GM21367 (cell line): Measurements from ENCODE around the gene HRH1.
"Not testable (repeated sequence)": the region's sequence is repeated elsewhere in the genome, so short reads cannot be mapped to it uniquely, and the experiment has no call there.

ENCODE experiments used
- ATAC-seq: cut with Tn5 transposase; IDR thresholded peaks from one replicate; pipeline ENCODE4 v1.9.1; 2021; ENCODE audit not compliant: unreplicated experiment

Gene HRH1

DNA sequence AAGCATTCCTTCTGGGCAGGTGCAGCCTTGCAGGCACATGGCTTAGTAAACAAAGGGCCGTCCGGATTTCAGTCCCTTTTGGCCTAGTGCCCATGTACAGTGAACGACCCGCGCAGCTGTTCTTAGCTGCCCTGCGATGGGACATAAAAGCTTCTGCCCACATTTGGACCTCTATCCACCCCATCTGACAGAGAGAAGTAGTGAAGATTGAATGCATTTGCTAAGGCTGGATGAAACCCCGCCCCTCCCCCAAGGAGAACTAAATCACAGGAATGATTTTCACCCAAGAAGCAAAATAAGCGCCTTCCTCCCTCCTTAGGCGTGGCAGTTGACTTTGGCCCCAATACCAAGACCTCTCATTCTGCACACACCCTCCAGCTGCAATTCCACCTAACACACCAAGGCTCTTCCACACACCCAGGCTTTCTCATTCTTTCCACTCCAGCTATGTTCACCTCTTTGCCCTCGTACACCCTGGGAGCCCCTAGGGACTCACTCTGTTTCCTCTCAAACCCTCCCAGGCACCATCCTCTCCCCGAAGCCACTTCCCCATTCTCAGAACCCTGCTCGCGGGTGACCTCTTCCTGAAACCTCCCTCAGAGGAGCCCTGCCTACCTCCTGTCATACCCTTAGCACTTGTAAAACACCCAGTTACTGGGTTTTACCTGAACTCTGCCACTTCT lies 14.1 kb upstream of the HRH1 start:
- ATAC-seq, result peak; percentile 97

DNA sequence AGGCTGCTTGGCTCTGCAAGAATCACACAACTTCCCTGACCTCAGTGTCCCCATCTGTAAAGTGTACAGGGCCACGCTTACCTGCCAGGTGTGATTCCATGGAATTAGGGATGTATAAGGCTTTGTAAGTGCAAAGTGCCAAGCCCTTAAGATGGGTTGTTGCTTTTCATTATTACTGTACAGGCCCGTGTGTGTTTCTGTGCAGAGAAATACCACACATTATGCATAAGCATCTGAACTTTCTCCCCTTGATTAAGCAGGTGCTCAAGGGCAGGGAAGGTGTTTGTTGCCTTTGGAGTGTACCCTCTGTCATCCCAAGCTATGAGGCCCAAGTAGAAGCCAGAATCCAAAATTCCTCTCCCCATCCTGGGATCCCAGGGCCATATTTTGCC lies 13.6 kb upstream of the HRH1 start:
- ATAC-seq, result peak; percentile 8

DNA sequence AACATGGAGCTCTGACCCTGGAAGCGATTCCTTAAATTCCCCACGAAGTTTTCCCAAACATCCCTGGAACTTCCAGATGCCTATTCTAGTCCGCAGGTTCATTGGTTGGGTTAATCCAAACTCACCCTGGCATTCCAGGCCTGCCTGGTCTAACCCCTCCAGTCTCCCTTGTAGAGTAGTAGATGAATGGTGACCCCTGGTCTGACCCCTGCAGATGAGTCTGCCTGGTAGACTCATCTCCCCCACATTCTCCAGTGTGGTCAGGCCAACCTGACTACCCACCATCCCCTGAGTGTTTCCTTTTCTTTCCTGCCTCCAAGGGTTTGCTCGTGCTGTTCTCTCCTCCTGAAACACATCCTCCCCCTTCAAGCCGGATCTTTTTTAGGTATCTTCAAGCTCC lies 10.8 kb upstream of the HRH1 start:
- ATAC-seq, result no peak

DNA sequence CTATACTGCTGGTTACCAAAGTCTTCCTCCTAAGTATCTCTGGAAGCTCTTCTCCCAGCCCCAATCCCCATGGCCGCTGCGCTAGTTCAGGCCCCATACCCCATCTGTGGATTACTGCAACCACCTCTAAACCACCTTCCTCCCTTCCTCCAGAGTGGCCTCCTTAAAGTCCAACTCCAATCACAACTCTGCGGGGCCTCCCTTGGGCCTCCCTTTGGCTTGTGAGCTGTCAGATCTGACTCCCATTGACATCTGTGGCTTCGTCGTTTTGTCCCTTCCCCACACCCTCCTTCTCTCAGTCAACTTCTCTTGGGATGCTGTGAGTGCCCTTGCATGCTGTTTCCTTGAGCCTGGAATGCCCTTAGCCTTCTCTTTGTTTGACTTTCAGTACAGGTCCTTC lies 9.3 kb upstream of the HRH1 start:
- ATAC-seq, result no peak

DNA sequence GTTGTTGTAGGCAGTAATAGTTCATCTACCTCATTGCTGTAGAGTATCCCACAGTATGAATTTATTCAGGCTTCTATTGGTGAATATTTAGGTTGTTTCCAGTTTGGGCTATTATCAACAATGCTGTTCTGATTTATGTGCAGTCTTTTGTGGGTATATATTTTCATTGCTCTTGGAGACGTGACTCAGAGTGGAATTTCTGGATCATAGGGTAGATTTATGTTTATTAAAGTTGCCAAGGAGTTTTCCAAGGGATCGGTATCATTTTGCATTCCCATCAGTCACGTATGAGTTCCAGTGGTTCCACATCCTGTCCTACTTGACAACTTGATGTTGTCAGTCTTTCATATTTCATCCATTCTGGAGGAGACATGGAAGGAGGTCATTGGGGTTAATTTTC lies 8.4 kb upstream of the HRH1 start:
- ATAC-seq, result no peak

DNA sequence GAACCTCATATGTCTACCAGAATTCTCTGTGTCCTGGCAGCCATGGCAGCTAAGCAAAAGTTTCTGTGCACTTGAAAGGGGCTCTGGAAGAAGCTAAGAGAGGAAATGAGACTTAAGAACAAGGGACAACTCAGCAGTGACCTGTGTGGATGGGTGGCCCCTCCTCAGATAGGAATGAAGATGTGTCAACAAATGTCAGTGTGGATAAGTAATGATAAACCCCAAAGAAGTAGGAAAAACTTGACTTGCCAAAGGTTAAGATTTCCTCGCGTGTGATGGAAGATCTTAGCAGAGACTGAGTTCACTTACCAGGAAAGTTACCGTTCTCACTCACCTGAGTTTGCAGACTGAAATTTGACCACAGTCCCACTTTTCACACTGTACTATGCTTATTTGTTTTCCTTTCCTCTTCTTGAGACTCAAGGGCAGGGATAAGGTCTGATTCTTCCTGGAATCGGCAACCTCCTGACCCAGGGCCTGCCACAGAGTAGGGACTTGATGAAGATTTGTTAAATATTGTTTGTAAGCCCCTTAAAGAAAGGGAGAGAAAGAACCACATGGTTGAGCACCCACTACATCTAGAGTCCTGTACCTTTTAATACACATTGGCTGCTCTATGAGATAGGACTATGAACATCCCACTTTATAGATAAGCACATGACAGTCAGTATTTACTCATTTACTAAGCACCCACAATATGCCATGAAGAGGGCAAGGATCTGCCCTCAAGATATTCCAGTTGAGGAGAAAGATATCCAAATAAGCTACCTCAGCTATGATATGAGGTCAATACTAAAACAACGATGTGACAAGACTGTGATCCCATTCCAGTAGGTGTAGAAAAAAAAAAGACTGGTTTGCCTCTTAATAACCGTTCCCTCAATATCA lies 7.3 kb upstream of the HRH1 start:
- no peak for ATAC-seq

DNA sequence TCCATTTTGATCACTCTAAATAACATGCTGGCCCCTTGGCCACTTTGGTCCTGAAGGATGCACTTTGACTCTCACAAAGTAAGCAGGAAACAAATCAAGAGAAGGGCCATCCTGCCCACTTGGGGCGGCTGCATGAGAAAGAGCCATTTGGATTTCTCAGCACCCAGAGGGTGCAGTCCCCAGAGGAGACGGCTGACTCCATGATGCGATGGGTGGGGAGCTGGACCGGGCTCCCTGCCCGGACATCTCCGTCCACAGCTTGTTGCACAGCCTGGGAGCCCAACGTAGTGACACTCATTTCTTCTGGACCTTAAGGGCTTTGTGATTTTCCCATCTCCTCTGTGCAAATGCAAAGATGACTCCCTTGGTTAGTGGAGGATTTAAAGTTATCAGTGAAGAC lies 4.0 kb upstream of the HRH1 start:
- no peak for ATAC-seq

DNA sequence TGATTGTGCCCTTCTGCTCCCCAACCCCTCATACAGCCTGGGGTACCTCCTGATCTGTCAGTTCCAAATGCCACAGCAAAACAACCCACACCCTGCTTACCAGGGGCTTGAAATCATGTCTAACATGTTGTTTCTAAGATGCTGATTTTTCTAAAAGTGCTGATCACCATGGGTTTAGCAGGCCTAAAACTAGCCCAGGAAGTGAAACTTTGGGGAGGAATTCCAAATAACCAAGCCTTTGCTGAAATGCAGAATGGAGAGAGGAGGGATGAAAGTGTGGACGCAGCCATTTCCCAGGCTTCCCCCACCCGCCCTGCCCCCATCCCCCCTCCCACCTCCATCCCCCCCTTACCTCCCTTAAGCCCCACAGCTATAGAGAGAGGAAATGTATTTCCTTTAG lies 2.0 kb upstream of the HRH1 start:
- no peak for ATAC-seq

DNA sequence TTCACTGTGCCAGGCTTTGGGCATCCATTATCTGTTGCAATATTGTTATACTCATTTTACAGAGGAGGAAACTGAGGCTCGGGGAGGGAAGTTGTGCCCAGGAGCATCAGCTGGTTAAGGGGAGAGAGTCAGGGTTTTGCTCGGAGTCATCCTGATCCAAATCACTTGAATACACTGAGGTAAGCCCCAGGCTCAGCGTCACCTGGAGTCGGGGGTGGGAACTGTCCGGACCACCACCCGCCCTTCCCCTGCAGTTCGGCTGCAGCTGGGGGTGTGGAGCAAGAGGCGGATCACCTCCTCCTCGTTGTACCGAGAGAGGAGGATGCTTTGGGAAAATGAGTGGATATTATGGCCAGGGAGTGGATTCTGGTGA lies 646 bp downstream of the HRH1 start:
- ATAC-seq, result no peak

DNA sequence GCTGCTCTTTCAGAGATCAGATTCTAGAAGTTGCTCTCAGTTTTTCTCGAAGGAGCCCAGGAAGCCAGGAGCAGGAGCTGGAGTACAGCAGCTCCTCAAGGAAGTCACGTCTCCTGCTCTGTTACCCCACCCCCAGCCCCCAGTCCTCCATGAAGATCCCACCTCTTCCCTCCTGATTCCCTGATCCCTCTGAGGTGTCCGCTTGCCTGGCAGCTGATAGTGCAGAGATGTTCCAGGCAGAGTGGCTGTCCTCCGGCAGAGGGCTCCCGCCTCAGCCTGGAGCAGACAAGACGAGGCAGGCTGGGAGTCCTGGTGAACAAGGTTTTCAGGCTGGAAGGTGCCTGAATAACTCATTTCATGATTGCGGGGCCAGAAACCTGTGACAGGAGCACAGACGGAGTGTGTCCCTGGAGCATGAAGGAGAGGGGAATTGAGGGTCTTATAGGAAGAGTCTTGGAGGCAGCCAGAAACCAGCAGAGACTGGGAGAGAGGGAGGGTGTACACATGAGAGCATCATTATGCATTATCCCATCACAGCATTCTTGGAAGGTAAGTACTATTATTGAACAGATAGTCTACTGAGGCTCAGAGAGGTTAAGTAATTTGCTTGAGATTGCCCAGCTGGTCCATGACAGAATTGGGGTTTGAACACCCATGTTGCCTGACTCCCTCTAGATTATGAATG lies 1.2 kb downstream of the HRH1 start:
- no peak for ATAC-seq

DNA sequence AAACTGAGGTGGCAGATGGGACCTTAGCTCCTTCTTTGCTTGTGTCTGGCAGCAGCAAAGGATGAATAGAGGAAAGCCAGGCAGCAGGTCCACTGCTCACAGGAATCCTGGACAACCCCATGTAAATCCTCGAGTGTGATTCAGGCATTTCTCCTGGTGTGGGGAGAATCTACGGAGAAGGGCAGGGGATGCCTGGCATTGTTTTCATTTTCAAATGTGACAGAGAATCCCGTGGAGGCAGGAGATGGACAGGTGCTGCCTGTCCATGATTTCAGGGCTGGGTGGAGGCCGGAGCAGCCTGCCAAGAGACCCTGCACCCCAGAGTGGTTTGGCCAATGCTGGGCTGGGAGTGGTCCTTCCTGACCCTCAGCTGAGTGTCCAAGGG lies 1.7 kb downstream of the HRH1 start:
- no peak for ATAC-seq

DNA sequence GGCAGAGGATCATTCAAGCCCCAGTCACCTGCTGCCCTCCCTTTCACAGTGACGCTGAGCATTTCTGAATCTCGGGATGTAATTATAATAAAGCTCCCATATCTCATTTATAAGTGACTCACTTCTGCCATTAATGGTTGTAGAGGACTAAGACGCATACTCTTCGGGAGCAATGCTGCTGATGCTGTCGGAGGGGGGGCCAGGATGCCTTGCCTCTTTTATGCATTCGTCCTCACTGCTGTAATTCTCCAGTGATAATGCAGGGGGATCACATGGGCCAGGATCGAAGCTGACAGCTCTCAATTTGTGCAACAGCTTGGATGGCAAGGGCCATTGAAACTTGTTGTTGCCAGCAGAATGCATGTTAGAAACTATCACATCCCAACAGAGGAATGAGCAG lies 3.1 kb downstream of the HRH1 start:
- no peak for ATAC-seq

DNA sequence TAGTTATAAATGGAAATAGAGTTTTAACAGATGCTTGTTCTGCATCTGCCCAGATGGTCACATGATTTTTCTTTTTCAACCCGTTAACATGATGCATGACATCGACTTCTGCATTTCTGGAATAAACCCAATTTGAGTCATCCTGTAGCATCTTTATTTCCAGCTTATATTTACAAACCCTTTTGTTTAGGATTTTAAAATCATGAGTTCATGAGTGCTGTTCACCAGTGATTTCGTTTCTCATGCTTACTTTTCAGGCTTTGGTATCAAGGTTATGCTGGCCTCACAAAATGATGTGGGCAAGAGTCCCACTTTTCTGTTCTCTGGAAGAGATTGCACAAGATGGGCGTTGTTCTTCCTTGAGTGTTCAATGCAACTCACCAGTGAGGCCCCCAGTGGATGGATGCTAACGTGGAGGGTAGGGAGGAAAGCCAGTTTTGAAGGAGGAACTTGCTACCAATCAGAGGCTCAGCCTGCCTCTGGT lies 5.2 kb downstream of the HRH1 start:
- no peak for ATAC-seq

DNA sequence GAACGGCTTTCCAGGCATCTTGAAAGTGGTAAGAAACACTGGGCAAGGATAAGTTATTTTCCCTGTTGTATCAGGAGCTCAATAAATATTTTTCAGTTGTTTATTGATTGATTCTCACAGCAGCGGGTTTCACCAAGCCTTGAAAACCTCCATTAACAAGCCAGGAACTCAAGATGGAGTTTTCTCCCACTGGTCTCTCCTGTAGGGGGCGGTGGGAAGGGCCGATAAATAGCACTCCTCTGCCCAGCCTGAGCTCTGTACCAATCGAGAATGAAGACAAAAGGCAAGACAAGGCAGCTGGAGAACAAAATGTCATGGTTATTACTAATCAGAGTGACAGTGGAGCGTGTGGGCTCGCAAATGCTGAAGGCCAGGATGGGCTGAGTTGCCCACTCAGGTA lies 7.4 kb downstream of the HRH1 start:
- no peak for ATAC-seq

DNA sequence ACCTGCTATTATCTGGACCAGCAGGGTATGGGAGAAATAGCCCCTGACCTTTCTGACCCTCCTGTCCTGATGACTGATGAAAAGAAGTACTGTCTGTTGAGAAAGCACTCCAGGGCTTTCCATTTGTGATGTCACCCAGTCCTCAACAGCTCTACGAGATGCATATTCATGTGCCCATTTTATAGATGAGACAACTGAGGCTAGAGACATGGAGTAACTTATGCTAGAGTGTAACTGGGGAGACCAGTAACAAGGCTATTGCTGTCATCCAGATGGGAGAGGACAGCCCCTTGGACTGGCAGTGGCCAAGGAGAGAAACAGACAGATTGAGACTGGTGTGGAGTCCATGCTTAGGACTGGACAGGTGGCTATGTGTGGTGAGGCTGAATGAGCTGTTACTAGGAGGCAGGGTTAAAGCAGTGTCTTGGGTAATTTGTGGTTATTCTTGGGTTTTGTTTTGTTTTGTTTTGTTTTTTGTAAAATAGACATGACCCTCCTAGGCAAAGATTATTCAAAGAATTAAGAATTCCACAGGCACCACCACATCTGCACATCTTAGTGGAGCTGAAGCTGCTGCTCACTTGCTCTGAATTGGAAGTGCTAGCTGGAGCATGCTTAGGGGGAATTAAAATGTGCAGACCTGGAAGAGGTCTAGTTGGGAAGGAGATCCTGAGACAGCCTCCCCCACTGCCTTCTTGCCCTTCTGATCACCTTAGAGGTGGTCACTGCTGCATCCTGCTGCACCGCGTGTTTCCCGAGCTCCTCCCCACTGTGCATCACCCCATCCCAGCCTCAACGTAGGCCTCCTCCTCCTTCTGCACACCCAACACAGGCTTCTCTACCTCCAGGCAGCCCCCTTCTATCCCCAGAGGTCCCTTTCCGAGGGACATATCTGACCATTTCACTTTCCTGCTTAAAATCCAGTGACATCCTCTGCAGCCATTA lies 8.4 kb downstream of the HRH1 start:
- ATAC-seq, result no peak

DNA sequence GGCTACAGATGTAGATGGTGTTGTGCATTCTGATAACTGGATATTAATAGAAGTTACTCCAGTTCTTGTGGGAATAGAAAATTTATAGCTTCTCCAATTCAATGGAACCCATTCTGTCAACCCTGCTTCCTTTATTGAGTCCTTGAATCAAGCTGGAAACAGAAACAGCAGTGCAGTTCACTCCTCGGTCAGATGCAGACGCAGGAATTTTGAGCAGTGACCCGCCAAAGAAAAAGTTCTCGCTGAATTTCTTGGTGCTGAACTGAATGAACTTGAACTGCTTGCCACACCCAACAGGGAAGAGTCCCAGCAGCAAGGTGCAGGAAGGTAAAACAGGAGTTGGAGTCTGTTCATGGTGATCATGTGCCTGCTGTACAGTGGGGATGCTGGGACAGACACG lies 10.3 kb downstream of the HRH1 start:
- no peak for ATAC-seq

DNA sequence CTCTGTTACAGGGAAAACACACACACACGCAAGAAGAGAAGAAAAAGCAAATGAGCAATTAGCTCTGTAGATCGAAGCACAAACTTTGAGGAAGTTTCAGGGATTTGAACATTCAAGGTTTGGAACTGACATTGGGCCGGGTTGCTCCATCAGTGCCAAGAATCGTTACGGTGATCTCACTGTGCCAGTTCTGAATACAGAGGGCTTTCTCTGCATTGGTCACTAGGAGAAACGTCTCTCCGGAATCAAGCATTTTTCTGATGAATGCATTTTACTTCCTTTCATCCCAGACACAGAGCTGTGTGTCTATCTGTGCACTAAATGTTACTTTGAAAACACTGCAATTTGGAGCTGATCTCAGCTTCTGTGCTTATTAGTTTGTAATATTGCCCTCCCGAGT lies 11.2 kb downstream of the HRH1 start:
- ATAC-seq, result no peak

DNA sequence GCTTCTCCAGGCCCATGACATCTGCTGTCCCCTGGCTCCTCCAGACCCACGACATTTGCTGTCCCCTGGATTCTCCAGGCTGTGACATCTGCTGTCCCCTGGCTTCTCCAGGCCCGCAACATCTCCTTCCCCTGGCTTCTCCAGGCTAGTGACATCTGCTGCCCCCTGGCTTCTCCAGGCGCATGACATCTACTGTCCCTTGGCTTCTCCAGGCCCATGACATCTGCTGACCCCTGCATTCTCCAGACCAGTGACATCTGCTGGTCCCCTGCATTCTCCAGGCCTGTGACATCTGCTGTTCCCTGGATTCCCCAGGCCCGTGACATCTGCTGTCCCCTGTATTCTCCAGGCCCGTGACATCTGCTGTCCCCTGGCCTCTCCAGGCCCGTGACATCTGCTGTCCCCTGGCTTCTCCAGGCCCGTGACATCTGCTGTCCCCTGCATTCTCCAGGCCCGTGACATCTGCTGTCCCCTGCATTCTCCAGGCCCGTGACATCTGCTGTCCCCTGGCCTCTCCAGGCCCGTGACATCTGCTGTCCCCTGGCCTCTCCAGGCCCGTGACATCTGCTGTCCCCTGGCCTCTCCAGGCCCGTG lies 12.6 kb downstream of the HRH1 start:
- ATAC-seq, result not testable (repeated sequence)

DNA sequence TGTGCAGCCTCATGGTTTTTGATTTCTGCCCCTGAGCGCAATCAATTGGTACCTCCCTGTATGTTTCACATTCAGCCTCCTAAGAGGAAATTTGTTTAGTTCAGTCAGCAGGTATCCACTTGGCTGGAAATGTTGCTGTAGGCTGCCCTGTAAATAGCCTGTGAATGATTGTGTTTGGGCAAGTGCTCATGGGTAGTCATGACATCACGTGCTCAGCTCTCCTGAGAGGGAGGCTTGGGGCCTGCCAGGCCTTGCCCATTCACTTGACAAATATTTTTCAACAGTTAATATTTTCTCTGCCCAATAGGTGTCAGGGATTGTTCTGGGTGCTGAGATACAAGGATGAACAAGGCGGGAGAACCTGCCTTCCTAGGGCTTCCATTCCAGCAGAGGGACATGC lies 13.3 kb downstream of the HRH1 start:
- ATAC-seq, result no peak

DNA sequence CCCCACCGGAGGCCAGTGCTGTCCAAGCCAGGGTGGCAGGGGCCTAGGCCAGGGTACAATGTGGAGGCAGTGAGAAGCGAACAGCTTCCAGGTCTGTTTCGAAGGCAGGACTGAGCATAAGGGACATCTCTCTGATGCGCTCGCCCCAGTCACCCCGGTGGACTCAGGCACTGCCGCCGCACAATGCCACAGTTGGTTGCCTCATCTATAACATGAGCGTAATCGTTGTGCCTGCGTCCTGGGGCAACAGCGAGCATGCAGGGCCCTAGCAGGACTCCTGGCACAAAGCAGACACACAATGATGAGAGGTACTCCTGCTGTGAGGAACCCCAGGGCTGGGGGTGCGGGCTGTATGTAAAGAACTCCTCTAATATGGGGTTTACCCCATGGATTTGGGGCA lies 14.1 kb downstream of the HRH1 start:
- no peak for ATAC-seq
